Astrocyte (in vitro differentiated cells and primary cell): Measurements from ENCODE around the gene THRB. TPM values are rescaled to one million over a fixed set of nuclear protein-coding genes. Genes with fewer than 3 reads are reported as not detected.
A peak's percentile ranks its signal among the peaks of the same experiment; 100 is the strongest.

ENCODE experiments used
- DNase-seq: peaks from one replicate; pipeline ENCODE4 v3.0.0-alpha.2; 2010; ENCODE audit warnings: low read depth
- FAIRE-seq: peaks from 2 replicates; lab custom pipeline; 2011; peaks lifted over from hg19 to GRCh38; lab: Jason Lieb, UNC
- H2AFZ ChIP-seq: 2 replicates; pipeline ENCODE4 v1.6.0; 2012; ENCODE audit warnings: low read depth, low read length, inconsistent platforms
- H3K27ac ChIP-seq: 2 replicates; pipeline ENCODE4 v1.5.1; 2011; ENCODE audit warnings: low read depth, low read length, inconsistent platforms
- H3K27me3 ChIP-seq: 2 replicates; pipeline ENCODE4 v1.6.0; 2011; ENCODE audit warnings: low read length, inconsistent platforms; ENCODE audit not compliant: insufficient read depth
- H3K36me3 ChIP-seq: 2 replicates; pipeline ENCODE4 v1.5.1; 2011; ENCODE audit warnings: low read length, inconsistent platforms; ENCODE audit not compliant: insufficient read depth
- H3K4me1 ChIP-seq: 2 replicates; pipeline ENCODE4 v1.5.1; 2011; ENCODE audit warnings: low read length, inconsistent platforms; ENCODE audit not compliant: insufficient read depth
- H3K4me2 ChIP-seq: 2 replicates; pipeline ENCODE4 v1.6.0; 2012; ENCODE audit warnings: low read length, inconsistent platforms
- H3K4me3 ChIP-seq: 2 replicates; pipeline ENCODE4 v1.5.1; 2011; ENCODE audit warnings: low read depth, mild to moderate bottlenecking, low read length, inconsistent platforms; ENCODE audit not compliant: insufficient read depth
- H3K79me2 ChIP-seq: 2 replicates; pipeline ENCODE4 v1.6.0; 2012; ENCODE audit warnings: mild to moderate bottlenecking, low read length, inconsistent platforms; ENCODE audit not compliant: insufficient read depth
- H3K9ac ChIP-seq: 2 replicates; pipeline ENCODE4 v1.6.0; 2012; ENCODE audit warnings: mild to moderate bottlenecking, low read length, inconsistent platforms
- H3K9me3 ChIP-seq: 2 replicates; pipeline ENCODE4 v1.5.1; 2012; ENCODE audit warnings: low read depth, mild to moderate bottlenecking, low read length, inconsistent platforms; ENCODE audit not compliant: insufficient read depth
- H4K20me1 ChIP-seq: 2 replicates; pipeline ENCODE4 v1.6.0; 2012; ENCODE audit warnings: low read length, inconsistent platforms; ENCODE audit not compliant: insufficient read depth
- H3K27ac Mint-ChIP-seq: one replicate; pipeline ENCODE4 v1.8.0; 2021; ENCODE audit warnings: mild to moderate bottlenecking, mixed read lengths; ENCODE audit not compliant: unreplicated experiment
- H3K27me3 Mint-ChIP-seq: one replicate; pipeline ENCODE4 v1.8.0; 2021; ENCODE audit warnings: low read depth, mixed read lengths; ENCODE audit not compliant: unreplicated experiment
- H3K36me3 Mint-ChIP-seq: one replicate; pipeline ENCODE4 v1.8.0; 2021; ENCODE audit warnings: low read depth, mixed read lengths; ENCODE audit not compliant: unreplicated experiment
- H3K4me1 Mint-ChIP-seq: one replicate; pipeline ENCODE4 v1.8.0; 2021; ENCODE audit warnings: low read depth, mixed read lengths; ENCODE audit not compliant: unreplicated experiment
- H3K4me3 Mint-ChIP-seq: one replicate; pipeline ENCODE4 v1.8.0; 2021; ENCODE audit warnings: mild to moderate bottlenecking, moderate library complexity, mixed read lengths; ENCODE audit not compliant: unreplicated experiment
- H3K9me3 Mint-ChIP-seq: one replicate; pipeline ENCODE4 v1.8.0; 2021; ENCODE audit warnings: mild to moderate bottlenecking, mixed read lengths; ENCODE audit not compliant: unreplicated experiment
- CTCF ChIP-seq: IDR thresholded peaks from 2 replicates; pipeline ENCODE4 v1.5.1; 2011; ENCODE audit warnings: low read depth, mild to moderate bottlenecking, inconsistent platforms, low read length, moderate library complexity; ENCODE audit not compliant: insufficient read depth
- EZH2 ChIP-seq: IDR thresholded peaks from 2 replicates; pipeline ENCODE4 v1.6.1; 2012; ENCODE audit warnings: mild to moderate bottlenecking, low read length, inconsistent platforms; ENCODE audit not compliant: insufficient read depth
- total RNA-seq: library from RNA; stranded (reverse); gene quantifications from 2 replicates; pipeline ENCODE4 v1.2.1, GENCODE V29; 2021

THRB gene
- total RNA-seq, 1 donor from 2014 or later: 8.5 TPM

- H3K36me3 ChIP-seq: no peaks in the 10 kb centered on the region
- FAIRE-seq (peak; percentile 76), DNase-seq (peak; percentile 82)
- peak overlapping the region; percentile 44 for H3K4me2 ChIP-seq
- Mint-ChIP-seq H3K27ac (peak overlapping the region; percentile 51), H3K27me3 (no peaks in the 10 kb centered on the region), H3K36me3 (no peaks in the 10 kb centered on the region), H3K4me3 (no peak overlapping the region), H3K4me1 (peaks cover 22% of the 10 kb centered on the region), H3K9me3 (no peaks in the 10 kb centered on the region)
- peaks cover 14% of the 10 kb centered on the region for H3K27me3 ChIP-seq
- no peaks in the 10 kb centered on the region for H3K79me2 ChIP-seq
- peak overlapping the region; percentile 11 for H3K27ac ChIP-seq
- no peak overlapping the region for H3K4me3 ChIP-seq
- peaks cover 30% of the 10 kb centered on the region for H3K4me1 ChIP-seq
- H3K9me3 ChIP-seq: no peaks in the 10 kb centered on the region
- H3K9ac ChIP-seq: no peak overlapping the region
- H4K20me1 ChIP-seq: no peaks in the 10 kb centered on the region
- no peak overlapping the region for H2AFZ ChIP-seq
- TF ChIP-seq EZH2: no peak
- no peak for TF ChIP-seq CTCF
Measured at GRCh38 chr3:24242012-24242698, 252.5 kb downstream of the THRB start.

GRCh38 chr3:24240306-24240705 lies 254.3 kb downstream of the THRB start:
- no peak overlapping the region for H3K4me2 ChIP-seq
- no peaks in the 10 kb centered on the region for H3K36me3 Mint-ChIP-seq
- no peak for DNase-seq
- H3K27me3 ChIP-seq: peaks cover 10% of the 10 kb centered on the region
- no peak for FAIRE-seq
- no peaks in the 10 kb centered on the region for H3K9me3 Mint-ChIP-seq
- no peaks in the 10 kb centered on the region for H3K27me3 Mint-ChIP-seq
- peaks cover 33% of the 10 kb centered on the region for H3K4me1 ChIP-seq
- H3K4me3 ChIP-seq: no peak overlapping the region
- no peaks in the 10 kb centered on the region for H3K36me3 ChIP-seq
- TF ChIP-seq CTCF (no peak), EZH2 (no peak)
- H3K9ac ChIP-seq: no peak overlapping the region
- H3K4me1 Mint-ChIP-seq: peaks cover 30% of the 10 kb centered on the region
- H3K27ac Mint-ChIP-seq: no peak overlapping the region
- no peaks in the 10 kb centered on the region for H3K79me2 ChIP-seq
- no peaks in the 10 kb centered on the region for H4K20me1 ChIP-seq
- H3K4me3 Mint-ChIP-seq: no peak overlapping the region
- no peaks in the 10 kb centered on the region for H3K9me3 ChIP-seq
- no peak overlapping the region for H2AFZ ChIP-seq
- H3K27ac ChIP-seq: no peak overlapping the region
